ENCODE measurements around the gene HDAC4.

The HDAC4 gene

DNA sequence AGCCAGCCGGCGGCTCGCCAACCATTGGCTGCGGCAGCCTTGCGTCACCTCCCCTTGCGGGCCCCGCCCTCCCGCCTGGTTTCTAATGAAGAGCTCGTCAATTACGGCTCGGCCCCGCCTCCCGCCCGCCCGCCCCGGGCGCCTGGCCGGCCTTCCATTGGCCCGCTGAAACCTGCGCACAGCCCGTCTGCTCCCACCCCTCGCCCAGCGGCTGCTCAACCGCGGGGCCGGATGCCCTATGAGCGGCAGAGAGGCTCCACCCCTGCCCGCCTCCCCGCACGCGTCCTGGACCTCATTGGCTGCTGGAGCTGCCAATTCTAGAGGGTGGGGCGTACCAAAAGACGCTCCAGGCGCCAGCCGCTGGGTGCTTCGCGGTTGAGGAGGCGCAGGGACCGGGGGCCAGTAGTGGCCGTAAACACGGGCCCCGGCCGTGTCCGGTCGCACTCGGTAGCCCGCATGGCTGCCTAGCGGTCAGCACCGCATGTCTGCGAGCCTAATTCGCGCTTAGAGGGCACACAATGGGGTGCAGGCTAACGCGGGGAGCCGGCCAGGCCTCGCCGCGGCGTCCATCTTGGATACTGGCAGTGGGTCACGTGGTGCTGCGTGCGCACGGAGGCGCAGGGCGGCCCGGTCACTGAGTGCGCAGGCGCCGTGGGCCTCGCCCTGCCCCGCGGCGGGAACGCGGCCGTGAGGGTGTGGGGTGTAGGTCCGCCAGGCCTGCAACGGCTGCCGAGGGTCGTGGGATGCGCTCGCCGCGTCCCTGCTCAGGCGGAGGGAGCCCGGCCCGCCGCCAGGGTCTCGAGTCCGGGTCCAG, 454 bp upstream of the HDAC4 start:
- H3K27me3 ChIP-seq (ENCODE audit: insufficient read depth, insufficient read length): no peaks in the 10 kb centered on the region
- H3K9me3 ChIP-seq (ENCODE audit: insufficient read depth, low read length): no peaks in the 10 kb centered on the region
- peak; percentile 93 for DNase-seq (ENCODE audit: low read depth, low spot score)
- TF ChIP-seq ZNF274 (IDR thresholded peaks at IDR 0.05; ENCODE audit: low read depth, low read length): no peak
- TF ChIP-seq YY1 (IDR thresholded peaks at IDR 0.05; ENCODE audit: insufficient read depth, insufficient read length): peak; percentile 96
- no peak for TF ChIP-seq SUZ12 (IDR thresholded peaks at IDR 0.05; ENCODE audit: extremely low read depth, insufficient read depth, insufficient read length)
- peak overlapping the region; percentile 98 for H3K4me3 ChIP-seq (ENCODE audit: insufficient read length, low read depth)
- no peaks in the 10 kb centered on the region for H3K36me3 ChIP-seq (ENCODE audit: insufficient read depth, insufficient read length, low read length)
- H3K9ac ChIP-seq (ENCODE audit: insufficient read length, low read depth): peak overlapping the region; percentile 100
- no peaks in the 10 kb centered on the region for H3K4me1 ChIP-seq (ENCODE audit: insufficient read depth, insufficient read length)

GRCh38 chr2:239399921-239400595, 762 bp downstream of the HDAC4 start:
- no peak for DNase-seq (ENCODE audit: low read depth, low spot score)
- peak overlapping the region; percentile 72 for H3K9ac ChIP-seq (ENCODE audit: insufficient read length, low read depth)
- no peaks in the 10 kb centered on the region for H3K4me1 ChIP-seq (ENCODE audit: insufficient read depth, insufficient read length)
- no peaks in the 10 kb centered on the region for H3K36me3 ChIP-seq (ENCODE audit: insufficient read depth, insufficient read length, low read length)
- no peaks in the 10 kb centered on the region for H3K9me3 ChIP-seq (ENCODE audit: insufficient read depth, low read length)
- peak overlapping the region; percentile 63 for H3K4me3 ChIP-seq (ENCODE audit: insufficient read length, low read depth)
- no peaks in the 10 kb centered on the region for H3K27me3 ChIP-seq (ENCODE audit: insufficient read depth, insufficient read length)
- no peak for TF ChIP-seq YY1 (IDR thresholded peaks at IDR 0.05; ENCODE audit: insufficient read depth, insufficient read length)
- TF ChIP-seq ZNF274 (IDR thresholded peaks at IDR 0.05; ENCODE audit: low read depth, low read length): no peak
- TF ChIP-seq SUZ12 (IDR thresholded peaks at IDR 0.05; ENCODE audit: extremely low read depth, insufficient read depth, insufficient read length): no peak

GRCh38 chr2:239399433-239399920, 1.3 kb downstream of the HDAC4 start:
- TF ChIP-seq YY1 (IDR thresholded peaks at IDR 0.05; ENCODE audit: insufficient read depth, insufficient read length) (no peak), SUZ12 (IDR thresholded peaks at IDR 0.05; ENCODE audit: extremely low read depth, insufficient read depth, insufficient read length) (no peak), ZNF274 (IDR thresholded peaks at IDR 0.05; ENCODE audit: low read depth, low read length) (no peak)
- Histone ChIP-seq H3K9ac (ENCODE audit: insufficient read length, low read depth) (peak overlapping the region; percentile 72), H3K27me3 (ENCODE audit: insufficient read depth, insufficient read length) (no peaks in the 10 kb centered on the region), H3K36me3 (ENCODE audit: insufficient read depth, insufficient read length, low read length) (no peaks in the 10 kb centered on the region), H3K9me3 (ENCODE audit: insufficient read depth, low read length) (no peaks in the 10 kb centered on the region), H3K4me3 (ENCODE audit: insufficient read length, low read depth) (peak overlapping the region; percentile 63), H3K4me1 (ENCODE audit: insufficient read depth, insufficient read length) (no peaks in the 10 kb centered on the region)
- no peak for DNase-seq (ENCODE audit: low read depth, low spot score)

- H3K4me3 ChIP-seq (ENCODE audit: insufficient read length, low read depth): no peak overlapping the region
- H3K36me3 ChIP-seq (ENCODE audit: insufficient read depth, insufficient read length, low read length): no peaks in the 10 kb centered on the region
- no peaks in the 10 kb centered on the region for H3K27me3 ChIP-seq (ENCODE audit: insufficient read depth, insufficient read length)
- peak overlapping the region; percentile 16 for H3K9ac ChIP-seq (ENCODE audit: insufficient read length, low read depth)
- no peaks in the 10 kb centered on the region for H3K9me3 ChIP-seq (ENCODE audit: insufficient read depth, low read length)
- no peaks in the 10 kb centered on the region for H3K4me1 ChIP-seq (ENCODE audit: insufficient read depth, insufficient read length)
- no peak for TF ChIP-seq YY1 (IDR thresholded peaks at IDR 0.05; ENCODE audit: insufficient read depth, insufficient read length)
- TF ChIP-seq SUZ12 (IDR thresholded peaks at IDR 0.05; ENCODE audit: extremely low read depth, insufficient read depth, insufficient read length): no peak
- TF ChIP-seq ZNF274 (IDR thresholded peaks at IDR 0.05; ENCODE audit: low read depth, low read length): no peak
- DNase-seq (ENCODE audit: low read depth, low spot score): no peak
These were observed 2.3 kb downstream of the HDAC4 start for GRCh38 chr2:239398521-239398921.

GRCh38 chr2:239397931-239398471, 2.8 kb downstream of the HDAC4 start:
- H3K9me3 ChIP-seq (ENCODE audit: insufficient read depth, low read length): no peaks in the 10 kb centered on the region
- no peak overlapping the region for H3K4me3 ChIP-seq (ENCODE audit: insufficient read length, low read depth)
- no peaks in the 10 kb centered on the region for H3K4me1 ChIP-seq (ENCODE audit: insufficient read depth, insufficient read length)
- H3K27me3 ChIP-seq (ENCODE audit: insufficient read depth, insufficient read length): no peaks in the 10 kb centered on the region
- H3K36me3 ChIP-seq (ENCODE audit: insufficient read depth, insufficient read length, low read length): no peaks in the 10 kb centered on the region
- peak overlapping the region; percentile 16 for H3K9ac ChIP-seq (ENCODE audit: insufficient read length, low read depth)
- TF ChIP-seq YY1 (IDR thresholded peaks at IDR 0.05; ENCODE audit: insufficient read depth, insufficient read length) (no peak), SUZ12 (IDR thresholded peaks at IDR 0.05; ENCODE audit: extremely low read depth, insufficient read depth, insufficient read length) (no peak)
- no peak for DNase-seq (ENCODE audit: low read depth, low spot score)

DNA sequence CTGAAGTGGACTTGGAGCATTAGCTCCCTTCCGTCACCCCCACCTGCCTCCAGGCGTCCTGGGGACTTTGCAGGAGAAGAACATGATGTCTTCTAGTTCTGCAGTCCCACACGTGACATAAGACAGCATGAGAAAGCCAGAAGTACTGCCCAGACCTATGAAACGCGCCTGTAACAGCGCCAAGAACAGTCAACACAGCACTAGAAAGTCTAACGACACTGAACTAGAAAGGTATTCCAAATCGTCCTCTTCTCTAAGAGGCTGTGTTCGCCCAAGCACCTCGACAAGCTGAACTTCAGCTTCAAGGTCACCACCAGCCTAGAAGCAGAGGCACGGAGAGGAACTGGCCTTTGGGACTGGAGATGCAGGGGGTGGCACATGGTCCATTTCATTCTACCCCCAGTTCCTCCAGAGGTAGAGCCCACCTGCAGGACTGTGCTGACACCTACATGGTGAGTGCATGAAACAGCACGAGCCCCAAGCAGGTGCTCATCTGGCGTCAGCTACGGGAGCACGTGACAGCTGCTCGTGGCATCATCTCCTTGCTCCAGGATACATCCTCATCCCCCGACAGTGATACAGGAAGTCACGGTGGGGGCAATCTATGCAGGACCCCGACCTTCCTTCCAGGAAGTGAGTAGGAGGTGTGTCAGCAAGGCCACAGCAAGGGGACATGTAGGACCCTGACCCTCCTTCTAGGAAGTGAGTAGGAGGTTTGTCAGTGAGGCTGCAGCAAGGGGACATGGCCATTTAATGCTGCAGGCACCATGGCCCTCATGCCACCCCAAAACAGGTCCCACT, 3.7 kb downstream of the HDAC4 start:
- Histone ChIP-seq H3K27me3 (ENCODE audit: insufficient read depth, insufficient read length) (no peaks in the 10 kb centered on the region), H3K36me3 (ENCODE audit: insufficient read depth, insufficient read length, low read length) (no peaks in the 10 kb centered on the region), H3K9ac (ENCODE audit: insufficient read length, low read depth) (no peak overlapping the region), H3K4me1 (ENCODE audit: insufficient read depth, insufficient read length) (peaks cover under 1% of the 10 kb centered on the region), H3K9me3 (ENCODE audit: insufficient read depth, low read length) (no peaks in the 10 kb centered on the region), H3K4me3 (ENCODE audit: insufficient read length, low read depth) (no peak overlapping the region)
- no peak for TF ChIP-seq ZNF274 (IDR thresholded peaks at IDR 0.05; ENCODE audit: low read depth, low read length)
- no peak for TF ChIP-seq YY1 (IDR thresholded peaks at IDR 0.05; ENCODE audit: insufficient read depth, insufficient read length)
- TF ChIP-seq SUZ12 (IDR thresholded peaks at IDR 0.05; ENCODE audit: extremely low read depth, insufficient read depth, insufficient read length): no peak
- no peak for DNase-seq (ENCODE audit: low read depth, low spot score)
